ENCODE measurements around the gene SLC36A3. TPM values are rescaled to one million over a fixed set of nuclear protein-coding genes. Genes with fewer than 3 reads are reported as not detected.

Gene SLC36A3
- total RNA-seq, 2 experiments from 2014 or later: not detected

DNA sequence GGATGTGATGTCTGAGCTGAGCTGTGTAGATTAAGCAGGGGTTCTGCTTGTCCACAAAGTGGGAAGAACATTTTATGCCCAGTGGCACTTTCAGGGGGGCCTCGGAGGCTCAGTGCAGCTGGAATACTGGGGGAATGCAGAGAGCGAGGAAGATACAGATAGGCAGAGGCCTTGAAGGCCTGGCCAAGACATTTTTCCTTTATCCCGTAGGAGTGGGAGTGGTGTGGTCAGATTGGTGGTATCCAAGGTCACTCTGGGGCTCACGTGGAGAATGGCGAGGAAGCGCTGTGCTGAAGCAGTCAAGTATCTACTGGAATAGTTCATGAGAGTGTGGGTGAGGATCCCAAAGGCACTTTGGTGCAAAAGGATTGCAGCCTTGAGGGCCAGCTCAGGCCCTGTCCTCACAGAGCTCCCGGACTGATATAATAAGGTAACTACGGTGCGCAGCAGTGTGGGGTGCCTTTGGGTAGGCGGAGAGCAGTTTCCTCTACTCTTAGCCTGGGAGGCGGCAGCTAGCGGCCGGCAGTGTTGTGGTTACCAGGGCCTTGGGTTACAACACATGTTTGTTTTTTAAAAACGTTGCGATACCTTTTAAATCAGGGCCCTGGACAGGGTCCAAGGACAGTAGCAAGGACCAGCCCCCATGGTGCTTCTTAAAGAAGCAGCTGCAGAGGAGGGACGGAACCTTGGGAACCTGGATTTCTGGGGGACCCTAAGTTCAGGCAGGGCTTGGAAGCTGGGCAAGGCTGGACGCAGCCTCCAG is 68.9 kb downstream of the SLC36A3 start:
- Histone ChIP-seq H3K4me3 (ENCODE audit: low read depth, low read length, poor library complexity, severe bottlenecking) (peak overlapping the region; percentile 57), H3K9me2 (ENCODE audit: insufficient read depth, low read length) (no peaks in the 10 kb centered on the region), H3K79me2 (ENCODE audit: insufficient read depth, low read depth, low read length) (no peaks in the 10 kb centered on the region), H3K4me2 (ENCODE audit: low read length) (peak overlapping the region; percentile 87), H4K20me1 (ENCODE audit: insufficient read depth, low read length) (no peaks in the 10 kb centered on the region), H3K27ac (ENCODE audit: low read depth, low read length, poor library complexity, severe bottlenecking) (peak overlapping the region; percentile 96), H3K4me1 (ENCODE audit: insufficient read depth, low read length, poor library complexity, severe bottlenecking) (peaks cover 87% of the 10 kb centered on the region), H2AFZ (ENCODE audit: low read length) (no peak overlapping the region; the same call in 1 of the 2 replicates), H3K9me3 (ENCODE audit: low read length) (no peaks in the 10 kb centered on the region), H3K36me3 (ENCODE audit: insufficient read depth, low read length) (no peaks in the 10 kb centered on the region)
- peak; percentile 78 for DNase-seq (ENCODE audit: low spot score)
- TF ChIP-seq, protein P1, sequence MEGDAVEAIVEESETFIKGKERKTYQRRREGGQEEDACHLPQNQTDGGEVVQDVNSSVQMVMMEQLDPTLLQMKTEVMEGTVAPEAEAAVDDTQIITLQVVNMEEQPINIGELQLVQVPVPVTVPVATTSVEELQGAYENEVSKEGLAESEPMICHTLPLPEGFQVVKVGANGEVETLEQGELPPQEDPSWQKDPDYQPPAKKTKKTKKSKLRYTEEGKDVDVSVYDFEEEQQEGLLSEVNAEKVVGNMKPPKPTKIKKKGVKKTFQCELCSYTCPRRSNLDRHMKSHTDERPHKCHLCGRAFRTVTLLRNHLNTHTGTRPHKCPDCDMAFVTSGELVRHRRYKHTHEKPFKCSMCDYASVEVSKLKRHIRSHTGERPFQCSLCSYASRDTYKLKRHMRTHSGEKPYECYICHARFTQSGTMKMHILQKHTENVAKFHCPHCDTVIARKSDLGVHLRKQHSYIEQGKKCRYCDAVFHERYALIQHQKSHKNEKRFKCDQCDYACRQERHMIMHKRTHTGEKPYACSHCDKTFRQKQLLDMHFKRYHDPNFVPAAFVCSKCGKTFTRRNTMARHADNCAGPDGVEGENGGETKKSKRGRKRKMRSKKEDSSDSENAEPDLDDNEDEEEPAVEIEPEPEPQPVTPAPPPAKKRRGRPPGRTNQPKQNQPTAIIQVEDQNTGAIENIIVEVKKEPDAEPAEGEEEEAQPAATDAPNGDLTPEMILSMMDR (conservative IDR thresholded peaks at IDR 0.05; ENCODE audit: low read length): no peak
- TF ChIP-seq EZH2phosphoT487 (IDR thresholded peaks at IDR 0.05; ENCODE audit: borderline replicate concordance, low read depth, low read length): no peak
- no TSS peak for BruUV-seq (replicated peaks)
- CTCF ChIA-PET (ENCODE audit: unreplicated experiment): interaction anchor here (0.6 to 1.8 kb wide), 10 partner anchors 10 to 108 kb away, joined by 3 to 18 read pairs (median 3); partner anchors contain the start of genes CCDC69 and GM2A
- intact Hi-C loops (cut with micrococcal nuclease; ENCODE audit: unreplicated experiment): loop anchor here (1.0 kb wide), 2 partner anchors 10 to 20 kb away; partner anchors contain the start of gene CCDC69
- POLR2A ChIA-PET: interaction anchor here (0.9 to 13.2 kb wide), 11 partner anchors 17 to 109 kb away, joined by 3 to 272 read pairs (median 5); partner anchors contain the start of genes CCDC69 and GM2A

DNA sequence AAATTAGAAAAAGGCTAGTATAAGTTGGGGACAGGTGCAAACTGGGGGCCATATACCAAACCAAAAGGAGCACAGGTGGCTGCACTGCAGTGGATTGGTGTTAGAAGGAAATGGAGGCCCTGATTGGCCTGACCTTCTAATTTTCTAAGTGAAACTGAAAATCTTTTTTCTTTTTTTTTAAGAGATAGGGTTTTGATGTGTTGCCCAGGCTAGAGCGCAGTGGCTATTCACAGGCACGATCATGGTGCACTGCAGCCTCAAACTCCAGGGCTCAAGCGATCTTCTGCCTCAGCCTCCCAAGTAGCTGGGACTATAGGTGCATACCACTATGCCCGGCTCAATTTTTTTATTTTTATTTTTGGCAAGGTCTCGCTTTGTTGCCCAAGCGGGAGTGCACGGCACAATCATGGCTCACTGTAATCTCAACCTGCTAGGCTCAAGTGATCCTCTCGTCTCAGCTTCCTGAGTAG is 69.9 kb downstream of the SLC36A3 start:
- DNase-seq (ENCODE audit: low spot score): peak; percentile 90
- H3K4me3 ChIP-seq (ENCODE audit: low read depth, low read length, poor library complexity, severe bottlenecking): peak overlapping the region; percentile 57
- ChIA-PET POLR2A (interaction anchor here (0.9 to 13.2 kb wide), 8 partner anchors 16 to 108 kb away, joined by 3 to 272 read pairs (median 6); partner anchors contain the start of genes CCDC69 and GM2A), CTCF (ENCODE audit: unreplicated experiment) (interaction anchor here (1.0 to 1.8 kb wide), 5 partner anchors 9 to 107 kb away, joined by 3 to 18 read pairs (median 3); partner anchors contain the start of gene CCDC69)
- TF ChIP-seq EZH2phosphoT487 (IDR thresholded peaks at IDR 0.05; ENCODE audit: borderline replicate concordance, low read depth, low read length): no peak
- TF ChIP-seq, protein P1 (conservative IDR thresholded peaks at IDR 0.05; ENCODE audit: low read length): no peak
- no peaks in the 10 kb centered on the region for H4K20me1 ChIP-seq (ENCODE audit: insufficient read depth, low read length)
- no peaks in the 10 kb centered on the region for H3K36me3 ChIP-seq (ENCODE audit: insufficient read depth, low read length)
- peaks cover 77% of the 10 kb centered on the region for H3K4me1 ChIP-seq (ENCODE audit: insufficient read depth, low read length, poor library complexity, severe bottlenecking)
- H2AFZ ChIP-seq (ENCODE audit: low read length): no peak overlapping the region
- no peaks in the 10 kb centered on the region for H3K79me2 ChIP-seq (ENCODE audit: insufficient read depth, low read depth, low read length)
- intact Hi-C loops (cut with micrococcal nuclease; ENCODE audit: unreplicated experiment): loop anchor here (1.0 kb wide), 3 partner anchors 9 to 37 kb away; partner anchors contain the start of gene CCDC69
- no TSS peak for BruUV-seq (replicated peaks)
- H3K9me2 ChIP-seq (ENCODE audit: insufficient read depth, low read length): no peaks in the 10 kb centered on the region
- H3K4me2 ChIP-seq (ENCODE audit: low read length): peak overlapping the region; percentile 87
- H3K9me3 ChIP-seq (ENCODE audit: low read length): no peaks in the 10 kb centered on the region
- H3K27ac ChIP-seq (ENCODE audit: low read depth, low read length, poor library complexity, severe bottlenecking): peak overlapping the region; percentile 96

Data from OCI-LY7 (cell line).